GF-D8 (cell line): ENCODE data around the gene RAX2.

Experiments used
- DNase-seq: peaks from one replicate; lab custom pipeline; 2025; lab: John Stamatoyannopoulos, UW

RAX2 gene

DNA sequence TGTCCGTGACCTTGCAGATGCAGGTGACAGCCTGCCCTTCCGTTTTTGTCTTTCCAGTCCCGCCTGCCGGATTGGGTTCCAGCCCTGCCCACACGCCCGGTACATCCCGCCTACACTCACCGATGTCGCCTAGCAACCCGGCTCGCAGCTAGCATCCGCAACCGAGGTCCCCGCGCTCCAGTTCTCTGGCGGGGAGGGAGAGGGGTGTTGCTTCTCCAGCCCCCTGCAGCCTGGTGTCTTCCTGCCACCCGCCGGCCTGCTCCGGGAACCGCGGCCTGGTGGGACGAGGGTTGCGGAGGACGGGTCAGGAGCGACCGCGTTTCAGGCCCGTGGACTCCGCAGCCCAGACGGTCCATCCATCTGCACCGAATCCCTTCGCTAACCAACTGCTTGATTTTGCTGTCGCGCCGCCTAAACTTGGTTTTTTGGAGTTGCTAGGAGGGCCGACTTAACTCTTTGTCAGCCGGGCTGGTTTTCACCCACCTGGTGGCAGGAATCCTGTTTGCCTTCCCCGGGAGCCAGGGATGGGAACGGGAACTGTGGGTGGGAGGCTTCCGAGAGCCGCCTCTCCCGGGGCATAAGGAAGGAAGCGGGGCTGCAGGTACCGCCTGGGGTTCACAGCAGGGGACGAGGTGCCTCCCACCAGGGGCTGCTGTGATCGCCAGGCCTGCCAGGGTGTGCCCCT is 29.5 kb upstream of the RAX2 start:
- DNase-seq: no peak

DNA sequence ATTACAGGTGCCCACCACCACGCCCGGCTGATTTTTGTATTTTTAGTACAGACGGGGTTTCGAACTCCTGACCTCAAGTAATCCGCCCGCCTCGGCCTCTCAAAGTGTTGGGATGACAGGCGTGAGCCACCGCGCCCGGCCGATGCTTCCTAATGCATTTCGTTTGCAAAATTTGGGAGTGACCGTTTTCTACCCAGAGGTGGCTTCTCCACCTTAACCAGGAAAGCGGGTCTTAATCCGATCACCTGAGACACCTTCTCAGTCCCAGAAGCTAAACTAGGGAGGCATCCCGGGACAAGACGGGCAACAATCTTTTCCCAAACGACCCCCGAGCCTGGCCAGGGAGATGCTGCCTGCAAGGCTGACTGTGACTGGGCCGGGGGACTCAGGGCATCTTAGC is 29.0 kb upstream of the RAX2 start:
- no peak for DNase-seq

- no peak for DNase-seq
These were observed 26.1 kb upstream of the RAX2 start for GRCh38 chr19:3798137-3798536.

GRCh38 chr19:3796358-3796757 is 24.3 kb upstream of the RAX2 start:
- no peak for DNase-seq

- DNase-seq: no peak
These were observed 21.8 kb upstream of the RAX2 start for GRCh38 chr19:3793799-3794198.

GRCh38 chr19:3792114-3792513 is 20.1 kb upstream of the RAX2 start:
- no peak for DNase-seq

DNA sequence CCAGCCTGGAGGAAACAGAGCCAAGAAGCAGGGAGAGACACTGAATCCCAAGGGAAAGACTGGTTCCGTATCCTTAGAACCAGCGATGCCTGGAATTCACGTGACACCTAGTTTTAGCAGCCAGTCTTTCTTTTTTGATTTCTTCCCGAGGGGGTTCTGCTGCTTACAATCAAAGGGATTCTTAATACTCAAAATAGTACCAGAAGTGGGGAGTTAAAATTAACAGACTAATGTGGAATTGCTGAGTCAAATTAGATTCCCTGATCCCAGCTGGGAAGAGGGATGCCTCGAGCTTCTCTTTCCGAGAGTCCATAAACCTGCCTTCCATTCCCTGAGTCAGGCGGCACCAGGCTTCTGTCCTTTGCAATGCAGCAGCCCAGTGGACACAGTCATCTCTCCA is 18.9 kb upstream of the RAX2 start:
- no peak for DNase-seq

DNA sequence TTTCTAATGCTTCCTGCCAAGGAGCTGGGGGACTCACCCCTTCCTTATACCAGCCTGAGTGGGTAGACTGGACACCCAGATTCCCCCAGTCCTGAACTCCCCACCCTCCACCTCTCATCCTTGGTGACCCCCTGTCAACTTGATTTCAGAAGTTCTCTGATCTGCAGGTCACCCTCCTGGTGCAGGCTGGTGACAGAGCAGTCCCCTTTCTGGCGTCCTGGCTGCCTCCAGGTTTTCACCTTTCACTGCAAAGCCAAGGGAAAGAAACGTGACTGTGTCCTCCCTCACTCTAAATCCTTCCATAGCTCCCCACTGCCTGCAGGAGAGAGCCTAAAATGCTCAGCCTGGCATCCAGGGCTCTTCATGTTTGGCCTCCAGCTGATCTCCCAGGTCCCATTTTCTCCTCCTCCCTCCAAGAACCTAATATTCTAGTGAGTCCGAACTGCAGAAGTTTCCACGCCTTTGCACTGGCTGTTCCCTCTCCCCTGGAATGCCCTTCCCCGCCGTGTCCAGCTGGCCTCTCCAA is 18.2 kb upstream of the RAX2 start:
- DNase-seq: no peak

- no peak for DNase-seq
These were observed 17.2 kb upstream of the RAX2 start for GRCh38 chr19:3788996-3789778.

DNA sequence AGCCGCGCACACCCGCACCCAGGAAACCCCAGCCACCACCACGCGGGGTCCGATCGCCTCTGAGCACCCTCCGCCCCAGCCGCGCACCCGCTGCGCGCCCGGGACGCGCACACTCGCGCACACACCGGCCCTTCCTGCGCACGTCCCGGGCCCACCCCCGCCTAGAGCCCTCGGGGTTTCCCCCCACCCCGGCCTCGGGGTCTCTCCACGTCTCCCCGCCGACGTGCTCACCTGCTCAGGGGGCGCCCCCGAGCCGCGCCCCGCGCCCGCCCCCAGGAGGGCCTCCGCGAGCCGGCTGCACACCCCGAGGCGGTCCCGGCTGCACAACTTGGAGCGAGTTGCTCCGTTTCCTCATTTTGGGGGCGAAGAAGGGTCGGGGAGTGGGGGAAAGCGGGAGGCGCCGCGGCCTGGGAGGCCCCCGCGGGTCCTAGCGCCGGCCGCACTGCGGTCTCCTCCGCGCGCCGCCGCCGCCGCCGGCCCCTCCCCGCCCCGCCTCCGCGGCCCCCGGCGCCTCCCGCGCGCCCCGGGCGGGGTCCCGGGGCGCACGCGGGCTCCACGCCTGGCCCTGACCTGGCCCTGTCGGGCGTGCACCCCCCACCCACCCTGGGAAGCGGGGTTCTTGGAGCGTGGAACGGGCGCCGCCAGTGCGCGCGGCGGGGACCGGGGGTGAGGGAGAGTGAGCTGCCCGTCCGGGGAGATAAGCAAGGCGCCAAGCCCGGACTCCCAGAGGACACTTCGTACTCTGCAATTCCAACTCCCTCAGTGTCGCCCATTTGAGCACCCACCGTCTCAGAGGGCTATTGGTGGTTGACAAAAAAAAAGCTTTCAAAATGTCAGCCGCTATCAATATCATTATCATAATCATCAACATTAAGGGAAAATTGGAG is 14.2 kb upstream of the RAX2 start, which contains the start of gene MATK:
MATK (minus strand) TSS at position 444 of the 887 bp plus-strand sequence. CDS start 1,246 bp downstream, outside the sequence.
- DNase-seq: peak; percentile 12

GRCh38 chr19:3785451-3785937 is 13.5 kb upstream of the RAX2 start:
- DNase-seq: no peak

DNA sequence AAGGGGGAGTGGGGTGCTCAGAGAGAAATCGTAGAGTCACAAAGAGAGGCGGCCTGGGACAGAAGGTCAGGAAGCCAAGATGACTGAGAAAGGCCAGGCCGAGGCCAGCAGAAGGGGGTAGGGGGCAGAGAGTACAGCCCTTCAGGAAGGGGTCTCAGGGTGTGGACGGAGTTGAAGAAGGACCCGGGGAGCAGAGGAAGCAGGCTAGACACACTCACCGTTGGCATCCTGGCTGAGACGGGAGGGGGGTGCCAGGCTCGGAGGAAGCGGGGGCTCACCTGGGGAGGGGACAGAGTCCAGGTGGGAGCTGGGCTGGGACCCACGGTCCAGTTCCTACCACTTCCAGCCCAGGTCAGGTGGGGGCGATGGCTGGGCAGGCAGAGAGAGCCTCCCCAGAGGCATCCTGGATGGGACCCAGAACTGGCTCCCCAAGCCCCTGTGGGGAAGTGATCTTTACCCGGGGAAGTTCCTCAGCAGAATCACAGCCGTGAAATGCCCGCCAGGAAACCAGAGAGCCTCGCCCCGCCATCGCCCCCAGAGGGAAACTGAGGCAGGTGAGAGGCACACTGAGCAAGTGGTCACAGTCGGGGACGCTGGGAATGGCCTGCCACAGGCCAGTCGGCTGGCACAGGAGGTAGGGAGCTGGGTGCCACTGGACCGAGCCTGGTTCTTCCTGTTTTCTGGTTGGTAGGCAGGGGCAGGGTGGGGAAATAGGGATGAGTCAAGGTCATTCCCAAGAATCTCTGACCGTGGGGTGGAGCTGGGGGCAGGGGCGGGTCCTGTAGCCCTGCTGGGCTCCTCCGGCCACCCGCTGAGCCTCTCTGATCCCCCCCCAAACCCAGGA is 12.8 kb upstream of the RAX2 start:
- DNase-seq: no peak

DNA sequence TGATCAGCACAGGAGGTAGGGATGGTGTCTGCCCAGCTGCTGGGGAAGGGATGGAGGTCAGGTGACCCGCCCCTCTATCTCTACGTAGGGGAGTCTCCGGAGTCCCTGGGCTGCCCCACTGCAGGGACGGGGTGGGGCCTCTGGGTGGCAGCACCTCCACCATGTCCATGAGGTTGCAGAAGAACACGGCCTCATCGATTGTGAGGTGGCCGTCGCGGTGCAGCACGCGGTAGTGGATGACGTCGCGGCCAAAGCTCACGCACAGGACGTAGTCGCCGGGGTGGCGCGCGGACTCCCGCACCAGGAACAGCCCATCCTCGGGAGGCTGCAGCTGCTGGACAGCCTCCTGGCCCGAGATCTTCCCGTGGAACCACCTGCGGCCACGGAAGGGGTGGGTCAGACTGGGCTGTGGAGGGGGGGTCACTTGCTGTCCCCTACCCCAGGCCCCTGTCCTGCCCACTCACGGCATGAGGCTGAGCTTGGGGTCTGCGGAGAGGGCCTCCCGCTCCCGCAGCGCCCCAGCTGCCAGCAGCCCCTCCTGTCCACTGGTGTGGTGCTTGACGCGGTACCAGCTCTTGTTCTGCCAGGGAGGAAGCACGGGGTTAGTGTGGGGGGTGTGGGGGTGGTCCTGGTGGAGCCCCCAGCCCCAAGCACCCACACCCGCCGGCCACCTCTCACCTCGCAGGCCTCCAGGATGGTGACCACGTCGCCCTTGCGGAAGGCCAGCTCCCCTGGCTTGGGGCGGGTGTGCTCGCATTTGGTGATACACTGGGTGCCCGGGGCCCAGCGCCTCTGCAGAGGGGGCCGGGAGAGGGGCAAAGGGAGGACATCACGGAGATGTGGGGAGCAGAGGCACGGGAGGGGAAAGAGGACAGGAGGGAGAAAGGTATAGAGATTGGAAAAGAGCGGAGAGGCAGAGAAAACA is 11.9 kb upstream of the RAX2 start:
- no peak for DNase-seq

DNA sequence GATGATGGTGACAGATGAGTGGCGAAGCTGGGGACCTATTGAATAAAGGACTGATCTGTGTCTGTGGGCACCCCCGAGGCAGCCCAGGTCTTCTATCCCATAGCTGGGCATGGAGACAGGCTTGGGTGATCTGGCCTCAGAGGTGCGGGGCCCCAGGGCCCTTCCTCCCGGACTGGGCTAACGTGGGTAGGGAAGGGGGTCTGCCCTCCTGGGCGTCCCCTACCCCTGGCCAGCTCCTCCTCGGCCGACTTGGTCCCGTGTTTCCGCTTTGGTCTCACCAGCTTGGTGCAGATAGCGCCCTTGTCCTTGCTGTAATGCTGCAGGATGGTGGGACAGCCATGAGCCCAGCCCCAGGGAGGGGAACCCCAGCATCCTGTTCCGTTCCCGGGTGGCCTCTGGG is 10.9 kb upstream of the RAX2 start:
- DNase-seq: no peak

- no peak for DNase-seq
These were observed 10.3 kb upstream of the RAX2 start for GRCh38 chr19:3782330-3782729.

- DNase-seq: no peak
These were observed 9.6 kb upstream of the RAX2 start for GRCh38 chr19:3781603-3782002.

GRCh38 chr19:3780786-3781304 is 8.8 kb upstream of the RAX2 start:
- DNase-seq: no peak

- DNase-seq: no peak
These were observed 7.1 kb upstream of the RAX2 start for GRCh38 chr19:3778899-3779723.
